Measurements from ENCODE around the gene PHLPP1. TPM values are rescaled to one million over a fixed set of nuclear protein-coding genes. Genes with fewer than 3 reads are reported as not detected.

Gene PHLPP1
- total and polyA plus RNA-seq, 9 of the 15 experiments (the other 6 are each of a cell fraction or from before 2014, with no cell fraction given), result 0.56 to 9.0 (median 4.5) TPM

- TF ChIP-seq NBN (IDR thresholded peaks at IDR 0.05; ENCODE audit: low read depth) (no peak), FOXP1 (CRISPR knock-in tag; IDR thresholded peaks at IDR 0.05) (no peak)
Observed at GRCh38 chr18:62797329-62797728, 82.0 kb downstream of the PHLPP1 start (continued).

DNA sequence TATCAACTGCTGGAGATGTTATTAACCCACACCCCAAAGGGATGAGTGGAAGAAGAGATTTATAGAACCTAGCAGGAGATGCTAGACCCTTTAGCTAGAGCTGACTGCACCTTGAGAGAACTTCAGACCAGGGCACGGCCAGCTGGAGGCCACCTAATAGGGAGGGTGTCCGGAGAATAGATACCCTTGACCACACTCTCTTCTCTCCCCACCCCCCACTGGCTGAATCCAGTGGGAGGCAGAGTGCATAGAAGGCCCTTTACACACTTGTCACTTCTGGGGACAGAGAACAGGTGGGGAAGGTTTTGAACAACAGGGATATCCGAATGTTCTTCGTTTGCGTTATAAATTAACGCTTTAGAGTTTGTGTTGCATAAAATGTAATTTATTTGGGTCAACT is 84.6 kb downstream of the PHLPP1 start:
- no peak overlapping the region for H3K4me2 ChIP-seq (ENCODE audit: insufficient read depth, low read length)
- DNase-seq (ENCODE audit: extremely low read depth in 1 of 4, low spot score in 3 of 4) (no peak), FAIRE-seq (no peak), ATAC-seq (no peak)
- H3K27ac ChIP-seq (ENCODE audit: extremely low read depth, low read depth, low read length), result no peak overlapping the region
- H3K9me1 ChIP-seq (ENCODE audit: control insufficient read depth, insufficient read depth, low read length), result no peaks in the 10 kb centered on the region
- H3K79me2 ChIP-seq (ENCODE audit: control insufficient read depth, insufficient read depth, low read length), result peaks cover 3% of the 10 kb centered on the region; the same call in 2 of the 3 replicates
- TF ChIP-seq POLR2G (IDR thresholded peaks at IDR 0.05; ENCODE audit: low read depth, low read length) (no peak), GATA2 (CRISPR knock-in tag; IDR thresholded peaks at IDR 0.05) (no peak), GMEB1 (CRISPR knock-in tag; IDR thresholded peaks at IDR 0.05) (no peak), RAD51 (IDR thresholded peaks at IDR 0.05; ENCODE audit: borderline replicate concordance, low read depth) (no peak), ZSCAN29 (IDR thresholded peaks at IDR 0.05) (no peak), GABPB1 (CRISPR knock-in tag; IDR thresholded peaks at IDR 0.05) (no peak), PHB2 (IDR thresholded peaks at IDR 0.05; ENCODE audit: low read depth) (no peak), TFAM (CRISPR knock-in tag; conservative IDR thresholded peaks at IDR 0.05) (no peak), FOXJ3 (CRISPR knock-in tag; IDR thresholded peaks at IDR 0.05) (no peak), SRSF1 (IDR thresholded peaks at IDR 0.05; ENCODE audit: low read depth, low read length) (no peak)
- TF ChIP-seq, protein P1, sequence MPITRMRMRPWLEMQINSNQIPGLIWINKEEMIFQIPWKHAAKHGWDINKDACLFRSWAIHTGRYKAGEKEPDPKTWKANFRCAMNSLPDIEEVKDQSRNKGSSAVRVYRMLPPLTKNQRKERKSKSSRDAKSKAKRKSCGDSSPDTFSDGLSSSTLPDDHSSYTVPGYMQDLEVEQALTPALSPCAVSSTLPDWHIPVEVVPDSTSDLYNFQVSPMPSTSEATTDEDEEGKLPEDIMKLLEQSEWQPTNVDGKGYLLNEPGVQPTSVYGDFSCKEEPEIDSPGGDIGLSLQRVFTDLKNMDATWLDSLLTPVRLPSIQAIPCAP (CRISPR knock-in tag; IDR thresholded peaks at IDR 0.05; ENCODE audit: borderline replicate concordance), result no peak
- TF ChIP-seq, protein P2, sequence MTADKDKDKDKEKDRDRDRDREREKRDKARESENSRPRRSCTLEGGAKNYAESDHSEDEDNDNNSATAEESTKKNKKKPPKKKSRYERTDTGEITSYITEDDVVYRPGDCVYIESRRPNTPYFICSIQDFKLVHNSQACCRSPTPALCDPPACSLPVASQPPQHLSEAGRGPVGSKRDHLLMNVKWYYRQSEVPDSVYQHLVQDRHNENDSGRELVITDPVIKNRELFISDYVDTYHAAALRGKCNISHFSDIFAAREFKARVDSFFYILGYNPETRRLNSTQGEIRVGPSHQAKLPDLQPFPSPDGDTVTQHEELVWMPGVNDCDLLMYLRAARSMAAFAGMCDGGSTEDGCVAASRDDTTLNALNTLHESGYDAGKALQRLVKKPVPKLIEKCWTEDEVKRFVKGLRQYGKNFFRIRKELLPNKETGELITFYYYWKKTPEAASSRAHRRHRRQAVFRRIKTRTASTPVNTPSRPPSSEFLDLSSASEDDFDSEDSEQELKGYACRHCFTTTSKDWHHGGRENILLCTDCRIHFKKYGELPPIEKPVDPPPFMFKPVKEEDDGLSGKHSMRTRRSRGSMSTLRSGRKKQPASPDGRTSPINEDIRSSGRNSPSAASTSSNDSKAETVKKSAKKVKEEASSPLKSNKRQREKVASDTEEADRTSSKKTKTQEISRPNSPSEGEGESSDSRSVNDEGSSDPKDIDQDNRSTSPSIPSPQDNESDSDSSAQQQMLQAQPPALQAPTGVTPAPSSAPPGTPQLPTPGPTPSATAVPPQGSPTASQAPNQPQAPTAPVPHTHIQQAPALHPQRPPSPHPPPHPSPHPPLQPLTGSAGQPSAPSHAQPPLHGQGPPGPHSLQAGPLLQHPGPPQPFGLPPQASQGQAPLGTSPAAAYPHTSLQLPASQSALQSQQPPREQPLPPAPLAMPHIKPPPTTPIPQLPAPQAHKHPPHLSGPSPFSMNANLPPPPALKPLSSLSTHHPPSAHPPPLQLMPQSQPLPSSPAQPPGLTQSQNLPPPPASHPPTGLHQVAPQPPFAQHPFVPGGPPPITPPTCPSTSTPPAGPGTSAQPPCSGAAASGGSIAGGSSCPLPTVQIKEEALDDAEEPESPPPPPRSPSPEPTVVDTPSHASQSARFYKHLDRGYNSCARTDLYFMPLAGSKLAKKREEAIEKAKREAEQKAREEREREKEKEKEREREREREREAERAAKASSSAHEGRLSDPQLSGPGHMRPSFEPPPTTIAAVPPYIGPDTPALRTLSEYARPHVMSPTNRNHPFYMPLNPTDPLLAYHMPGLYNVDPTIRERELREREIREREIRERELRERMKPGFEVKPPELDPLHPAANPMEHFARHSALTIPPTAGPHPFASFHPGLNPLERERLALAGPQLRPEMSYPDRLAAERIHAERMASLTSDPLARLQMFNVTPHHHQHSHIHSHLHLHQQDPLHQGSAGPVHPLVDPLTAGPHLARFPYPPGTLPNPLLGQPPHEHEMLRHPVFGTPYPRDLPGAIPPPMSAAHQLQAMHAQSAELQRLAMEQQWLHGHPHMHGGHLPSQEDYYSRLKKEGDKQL (CRISPR knock-in tag; IDR thresholded peaks at IDR 0.05; ENCODE audit: borderline replicate concordance), result no peak
- no peaks in the 10 kb centered on the region for H3K4me1 ChIP-seq (replicated peaks in 1 of 2; ENCODE audit: control insufficient read depth in 2 of 2, insufficient read depth in 2 of 2, low read length in 2 of 2)
- in situ Hi-C loops (cut with MboI), result no loop called here
- H3K9ac ChIP-seq (ENCODE audit: insufficient read depth in 1 of 2, low read depth in 2 of 2, low read length in 2 of 2), result no peak overlapping the region
- POLR2A ChIA-PET, result interaction anchor here (1.2 kb wide), 1 partner anchor 9 kb away, joined by 3 read pairs; no protein-coding TSS in a partner anchor
- BruUV-seq (replicated peaks), result no TSS peak
- H3K4me3 ChIP-seq, result no peak overlapping the region
- no peaks in the 10 kb centered on the region for H4K20me1 ChIP-seq (replicated peaks; ENCODE audit: control insufficient read depth, insufficient read depth, low read length)
- no peaks in the 10 kb centered on the region for H3K9me3 ChIP-seq (replicated peaks; ENCODE audit: control insufficient read depth, insufficient read depth, low read depth, low read length)
- WGBS (ENCODE audit: insufficient coverage, low coverage, missing lambda C conversion rate), result 66% methylated on average over 6 of the region's 6 CpGs
- intact Hi-C loops (cut with micrococcal nuclease), result loop anchor here (5.0 to 10.0 kb wide), 2 partner anchors 83 to 165 kb away; partner anchors contain the start of gene PHLPP1
- no peak overlapping the region for H2AFZ ChIP-seq (ENCODE audit: low read depth, low read length)
- no peaks in the 10 kb centered on the region for H3K27me3 ChIP-seq (ENCODE audit: control insufficient read depth in 2 of 2, insufficient read depth in 2 of 2, low read length in 2 of 2)
- no peaks in the 10 kb centered on the region for H3K36me3 ChIP-seq (ENCODE audit: control insufficient read depth, insufficient read depth, low read length)
- CTCF ChIA-PET (ENCODE audit: low intra/inter-chr PET ratio), result no interaction called here
